Measurements from ENCODE around the gene PFKFB2.

GRCh38 chr1:207019161-207019560, 33.9 kb upstream of the PFKFB2 start:
- TF ChIP-seq CTCF (conservative IDR thresholded peaks at IDR 0.05 in 1 of 2, IDR thresholded peaks at IDR 0.05 in 1 of 2; ENCODE audit: extremely low read depth in 1 of 2, insufficient read depth in 1 of 2, low read depth in 1 of 2, low read length in 2 of 2) (no peak), EZH2 (IDR thresholded peaks at IDR 0.05; ENCODE audit: borderline replicate concordance, low read length) (no peak)
